Measurements from ENCODE around the gene DAB2IP.
"Not testable (repeated sequence)": the region's sequence is repeated elsewhere in the genome, so short reads cannot be mapped to it uniquely, and the experiment has no call there.

Gene DAB2IP

GRCh38 chr9:121640491-121641223 is 10.8 kb upstream of the DAB2IP start:
- peaks cover 36% of the 10 kb centered on the region for H3K27me3 Mint-ChIP-seq
- ATAC-seq (replicated peaks; ENCODE audit: extremely low read depth, poor library complexity, severe bottlenecking): no peak
- no peak overlapping the region for H3K4me3 Mint-ChIP-seq
- H3K27ac Mint-ChIP-seq (ENCODE audit: low read depth): no peak overlapping the region
- no peaks in the 10 kb centered on the region for H3K4me1 Mint-ChIP-seq
- no peaks in the 10 kb centered on the region for H3K36me3 Mint-ChIP-seq (ENCODE audit: insufficient read depth)
- DNase-seq (ENCODE audit: low spot score in 2 of 2): no peak
- no peaks in the 10 kb centered on the region for H3K9me3 Mint-ChIP-seq

GRCh38 chr9:121641224-121641611 is 10.2 kb upstream of the DAB2IP start:
- no peak overlapping the region for H3K4me3 Mint-ChIP-seq
- H3K4me1 Mint-ChIP-seq: no peaks in the 10 kb centered on the region
- no peak for DNase-seq (ENCODE audit: low spot score in 2 of 2)
- H3K27ac Mint-ChIP-seq (ENCODE audit: low read depth): no peak overlapping the region
- H3K9me3 Mint-ChIP-seq: no peaks in the 10 kb centered on the region
- peaks cover 36% of the 10 kb centered on the region for H3K27me3 Mint-ChIP-seq
- ATAC-seq (replicated peaks; ENCODE audit: extremely low read depth, poor library complexity, severe bottlenecking): no peak
- H3K36me3 Mint-ChIP-seq (ENCODE audit: insufficient read depth): no peaks in the 10 kb centered on the region

- DNase-seq (ENCODE audit: low spot score in 2 of 2): no peak
- Mint-ChIP-seq H3K36me3 (ENCODE audit: insufficient read depth) (no peaks in the 10 kb centered on the region), H3K9me3 (no peaks in the 10 kb centered on the region), H3K27ac (ENCODE audit: low read depth) (no peak overlapping the region), H3K4me1 (no peaks in the 10 kb centered on the region), H3K4me3 (no peak overlapping the region), H3K27me3 (peaks cover 40% of the 10 kb centered on the region)
- no peak for ATAC-seq (replicated peaks; ENCODE audit: extremely low read depth, poor library complexity, severe bottlenecking)
Measured at GRCh38 chr9:121642758-121643157, 8.7 kb upstream of the DAB2IP start.

- no peak for DNase-seq (ENCODE audit: low spot score in 2 of 2)
- peaks cover 40% of the 10 kb centered on the region for H3K27me3 Mint-ChIP-seq
- ATAC-seq (replicated peaks; ENCODE audit: extremely low read depth, poor library complexity, severe bottlenecking): no peak
- no peaks in the 10 kb centered on the region for H3K4me1 Mint-ChIP-seq
- no peaks in the 10 kb centered on the region for H3K9me3 Mint-ChIP-seq
- H3K36me3 Mint-ChIP-seq (ENCODE audit: insufficient read depth): no peaks in the 10 kb centered on the region
- H3K27ac Mint-ChIP-seq (ENCODE audit: low read depth): no peak overlapping the region
- no peak overlapping the region for H3K4me3 Mint-ChIP-seq
Measured at GRCh38 chr9:121643473-121643872, 8.0 kb upstream of the DAB2IP start.

GRCh38 chr9:121644040-121644439 is 7.4 kb upstream of the DAB2IP start:
- not testable (repeated sequence) for H3K27ac Mint-ChIP-seq (ENCODE audit: low read depth); H3K4me1 Mint-ChIP-seq; ATAC-seq (replicated peaks; ENCODE audit: extremely low read depth, poor library complexity, severe bottlenecking); H3K36me3 Mint-ChIP-seq (ENCODE audit: insufficient read depth); H3K4me3 Mint-ChIP-seq; H3K9me3 Mint-ChIP-seq; DNase-seq (ENCODE audit: low spot score in 2 of 2)
- peaks cover 43% of the 10 kb centered on the region for H3K27me3 Mint-ChIP-seq

- Mint-ChIP-seq H3K36me3 (ENCODE audit: insufficient read depth) (no peaks in the 10 kb centered on the region), H3K9me3 (no peaks in the 10 kb centered on the region), H3K27ac (ENCODE audit: low read depth) (no peak overlapping the region), H3K4me3 (no peak overlapping the region), H3K27me3 (peaks cover 53% of the 10 kb centered on the region), H3K4me1 (no peaks in the 10 kb centered on the region)
- ATAC-seq (replicated peaks; ENCODE audit: extremely low read depth, poor library complexity, severe bottlenecking): no peak
- no peak for DNase-seq (ENCODE audit: low spot score in 2 of 2)
Measured at GRCh38 chr9:121645003-121645402, 6.4 kb upstream of the DAB2IP start.

- Mint-ChIP-seq H3K27me3 (peaks cover 64% of the 10 kb centered on the region), H3K4me1 (peaks cover 7% of the 10 kb centered on the region), H3K4me3 (no peak overlapping the region), H3K36me3 (ENCODE audit: insufficient read depth) (no peaks in the 10 kb centered on the region), H3K9me3 (no peaks in the 10 kb centered on the region), H3K27ac (ENCODE audit: low read depth) (no peak overlapping the region)
- no peak for DNase-seq (ENCODE audit: low spot score in 2 of 2)
- ATAC-seq (replicated peaks; ENCODE audit: extremely low read depth, poor library complexity, severe bottlenecking): no peak
Measured at GRCh38 chr9:121645853-121646807, 5.3 kb upstream of the DAB2IP start.

GRCh38 chr9:121646992-121647391 is 4.4 kb upstream of the DAB2IP start:
- H3K4me1 Mint-ChIP-seq: peaks cover 9% of the 10 kb centered on the region
- H3K9me3 Mint-ChIP-seq: no peaks in the 10 kb centered on the region
- H3K36me3 Mint-ChIP-seq (ENCODE audit: insufficient read depth): no peaks in the 10 kb centered on the region
- no peak overlapping the region for H3K4me3 Mint-ChIP-seq
- ATAC-seq (replicated peaks; ENCODE audit: extremely low read depth, poor library complexity, severe bottlenecking) (no peak), DNase-seq (ENCODE audit: low spot score in 2 of 2) (no peak)
- peaks cover 69% of the 10 kb centered on the region for H3K27me3 Mint-ChIP-seq
- H3K27ac Mint-ChIP-seq (ENCODE audit: low read depth): no peak overlapping the region

GRCh38 chr9:121648172-121648571 is 3.3 kb upstream of the DAB2IP start:
- no peaks in the 10 kb centered on the region for H3K36me3 Mint-ChIP-seq (ENCODE audit: insufficient read depth)
- no peak overlapping the region for H3K4me3 Mint-ChIP-seq
- peaks cover 77% of the 10 kb centered on the region for H3K27me3 Mint-ChIP-seq
- no peaks in the 10 kb centered on the region for H3K9me3 Mint-ChIP-seq
- H3K4me1 Mint-ChIP-seq: peaks cover 14% of the 10 kb centered on the region
- H3K27ac Mint-ChIP-seq (ENCODE audit: low read depth): no peak overlapping the region
- DNase-seq (ENCODE audit: low spot score in 2 of 2) (no peak), ATAC-seq (replicated peaks; ENCODE audit: extremely low read depth, poor library complexity, severe bottlenecking) (no peak)

GRCh38 chr9:121648799-121649198 is 2.6 kb upstream of the DAB2IP start:
- DNase-seq (ENCODE audit: low spot score in 2 of 2) (no peak), ATAC-seq (replicated peaks; ENCODE audit: extremely low read depth, poor library complexity, severe bottlenecking) (no peak)
- Mint-ChIP-seq H3K27me3 (peaks cover 77% of the 10 kb centered on the region), H3K36me3 (ENCODE audit: insufficient read depth) (no peaks in the 10 kb centered on the region), H3K4me3 (no peak overlapping the region), H3K27ac (ENCODE audit: low read depth) (no peak overlapping the region), H3K9me3 (no peaks in the 10 kb centered on the region), H3K4me1 (peaks cover 14% of the 10 kb centered on the region)

- ATAC-seq (replicated peaks; ENCODE audit: extremely low read depth, poor library complexity, severe bottlenecking): no peak
- no peak overlapping the region for H3K4me3 Mint-ChIP-seq
Measured at GRCh38 chr9:121649476-121650216, 1.8 kb upstream of the DAB2IP start.

GRCh38 chr9:121650217-121651007 is 1.0 kb upstream of the DAB2IP start:
- Mint-ChIP-seq H3K4me1 (peaks cover 14% of the 10 kb centered on the region), H3K9me3 (no peaks in the 10 kb centered on the region), H3K27ac (ENCODE audit: low read depth) (no peak overlapping the region), H3K27me3 (peaks cover 88% of the 10 kb centered on the region), H3K36me3 (ENCODE audit: insufficient read depth) (no peaks in the 10 kb centered on the region), H3K4me3 (peak overlapping the region; percentile 40)
- ATAC-seq (replicated peaks; ENCODE audit: extremely low read depth, poor library complexity, severe bottlenecking) (no peak), DNase-seq (ENCODE audit: low spot score in 2 of 2) (no peak)

More at GRCh38 chr9:121649476-121650216, 1.8 kb upstream of the DAB2IP start:
- DNase-seq (ENCODE audit: low spot score in 2 of 2): no peak
- H3K4me1 Mint-ChIP-seq: peaks cover 14% of the 10 kb centered on the region
- no peaks in the 10 kb centered on the region for H3K36me3 Mint-ChIP-seq (ENCODE audit: insufficient read depth)
- no peaks in the 10 kb centered on the region for H3K9me3 Mint-ChIP-seq
- H3K27ac Mint-ChIP-seq (ENCODE audit: low read depth): no peak overlapping the region
- H3K27me3 Mint-ChIP-seq: peaks cover 80% of the 10 kb centered on the region

Data from central memory CD8-positive, alpha-beta T cell (primary cell).